GM19043 (cell line): ENCODE results near the gene SLIT3.
"Not testable (repeated sequence)": the region's sequence is repeated elsewhere in the genome, so short reads cannot be mapped to it uniquely, and the experiment has no call there.

Source experiments
- ATAC-seq: cut with Tn5 transposase; IDR thresholded peaks from one replicate; pipeline ENCODE4 v1.9.1; 2021; ENCODE audit warnings: low read depth; ENCODE audit not compliant: unreplicated experiment

Gene SLIT3

GRCh38 chr5:169119288-169120048 lies 181.5 kb downstream of the SLIT3 start:
- ATAC-seq = no peak

GRCh38 chr5:169116961-169117461 lies 183.9 kb downstream of the SLIT3 start:
- ATAC-seq = no peak

GRCh38 chr5:169115461-169116124 lies 185.3 kb downstream of the SLIT3 start:
- ATAC-seq = no peak

- no peak for ATAC-seq
Measured at GRCh38 chr5:169114466-169115065, 186.4 kb downstream of the SLIT3 start.

GRCh38 chr5:169112016-169112415 lies 188.9 kb downstream of the SLIT3 start:
- no peak for ATAC-seq

GRCh38 chr5:169106911-169107706 lies 193.8 kb downstream of the SLIT3 start:
- no peak for ATAC-seq

- not testable (repeated sequence) for ATAC-seq
Measured at GRCh38 chr5:169105582-169105981, 195.4 kb downstream of the SLIT3 start.

- ATAC-seq = no peak
Measured at GRCh38 chr5:169104937-169105494, 195.9 kb downstream of the SLIT3 start.

- no peak for ATAC-seq
Measured at GRCh38 chr5:169103586-169104181, 197.3 kb downstream of the SLIT3 start.

GRCh38 chr5:169101966-169102365 lies 199.0 kb downstream of the SLIT3 start:
- no peak for ATAC-seq

- no peak for ATAC-seq
Measured at GRCh38 chr5:169100735-169101075, 200.2 kb downstream of the SLIT3 start.

GRCh38 chr5:169099801-169100734 lies 200.9 kb downstream of the SLIT3 start:
- ATAC-seq = no peak

GRCh38 chr5:169098331-169099121 lies 202.4 kb downstream of the SLIT3 start:
- no peak for ATAC-seq

- no peak for ATAC-seq
Measured at GRCh38 chr5:169097374-169098326, 203.3 kb downstream of the SLIT3 start.

- ATAC-seq = no peak
Measured at GRCh38 chr5:169095976-169096375, 205.0 kb downstream of the SLIT3 start.

- ATAC-seq = no peak
Measured at GRCh38 chr5:169095410-169095960, 205.5 kb downstream of the SLIT3 start.
